Measurements from ENCODE around the gene DHX32. TPM values are rescaled to one million over a fixed set of nuclear protein-coding genes. Genes with fewer than 3 reads are reported as not detected.

Gene DHX32
- total RNA-seq, 1 experiment from 2014 or later: 32.2 TPM

DNA sequence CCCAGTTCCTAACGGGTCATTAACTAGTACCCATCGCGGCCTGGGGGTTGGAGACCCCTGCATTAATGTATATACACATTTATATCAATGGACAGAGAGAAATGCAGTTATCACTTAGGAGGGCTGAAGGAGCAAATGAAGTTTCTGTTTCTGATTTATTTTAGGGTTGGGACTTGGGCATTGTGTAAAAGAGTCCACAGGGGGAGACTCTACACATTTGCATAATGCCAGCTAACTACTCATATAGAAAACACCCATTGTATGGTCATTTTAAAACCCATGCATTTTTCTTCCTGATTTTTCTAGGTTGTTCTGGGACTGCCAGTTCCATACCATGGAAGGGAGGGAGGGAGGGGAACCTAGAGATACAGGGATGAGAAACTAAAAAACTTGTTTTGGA is 34.2 kb downstream of the DHX32 start:
- TF ChIP-seq, protein P1, sequence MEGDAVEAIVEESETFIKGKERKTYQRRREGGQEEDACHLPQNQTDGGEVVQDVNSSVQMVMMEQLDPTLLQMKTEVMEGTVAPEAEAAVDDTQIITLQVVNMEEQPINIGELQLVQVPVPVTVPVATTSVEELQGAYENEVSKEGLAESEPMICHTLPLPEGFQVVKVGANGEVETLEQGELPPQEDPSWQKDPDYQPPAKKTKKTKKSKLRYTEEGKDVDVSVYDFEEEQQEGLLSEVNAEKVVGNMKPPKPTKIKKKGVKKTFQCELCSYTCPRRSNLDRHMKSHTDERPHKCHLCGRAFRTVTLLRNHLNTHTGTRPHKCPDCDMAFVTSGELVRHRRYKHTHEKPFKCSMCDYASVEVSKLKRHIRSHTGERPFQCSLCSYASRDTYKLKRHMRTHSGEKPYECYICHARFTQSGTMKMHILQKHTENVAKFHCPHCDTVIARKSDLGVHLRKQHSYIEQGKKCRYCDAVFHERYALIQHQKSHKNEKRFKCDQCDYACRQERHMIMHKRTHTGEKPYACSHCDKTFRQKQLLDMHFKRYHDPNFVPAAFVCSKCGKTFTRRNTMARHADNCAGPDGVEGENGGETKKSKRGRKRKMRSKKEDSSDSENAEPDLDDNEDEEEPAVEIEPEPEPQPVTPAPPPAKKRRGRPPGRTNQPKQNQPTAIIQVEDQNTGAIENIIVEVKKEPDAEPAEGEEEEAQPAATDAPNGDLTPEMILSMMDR (IDR thresholded peaks at IDR 0.05; ENCODE audit: unreplicated experiment): no peak
- Mint-ChIP-seq H3K27me3 (ENCODE audit: unreplicated experiment) (no peaks in the 10 kb centered on the region), H3K4me3 (ENCODE audit: low read depth, unreplicated experiment) (no peak overlapping the region), H3K27ac (ENCODE audit: unreplicated experiment) (no peak overlapping the region), H3K36me3 (ENCODE audit: insufficient read depth, unreplicated experiment) (peaks cover 21% of the 10 kb centered on the region), H3K9me3 (ENCODE audit: low read depth, unreplicated experiment) (no peaks in the 10 kb centered on the region), H3K4me1 (ENCODE audit: low read depth, unreplicated experiment) (no peaks in the 10 kb centered on the region)
- BruUV-seq (replicated peaks): no TSS peak
- CTCF ChIA-PET: no interaction called here
- intact Hi-C loops (cut with micrococcal nuclease; ENCODE audit: unreplicated experiment): no loop called here
- no peak for DNase-seq

GRCh38 chr10:125845617-125846016 is 35.5 kb downstream of the DHX32 start:
- TF ChIP-seq, protein P1 (IDR thresholded peaks at IDR 0.05; ENCODE audit: unreplicated experiment): no peak
- H3K36me3 Mint-ChIP-seq (ENCODE audit: insufficient read depth, unreplicated experiment): peaks cover 17% of the 10 kb centered on the region
- H3K4me3 Mint-ChIP-seq (ENCODE audit: low read depth, unreplicated experiment): no peak overlapping the region
- no peaks in the 10 kb centered on the region for H3K4me1 Mint-ChIP-seq (ENCODE audit: low read depth, unreplicated experiment)
- H3K27me3 Mint-ChIP-seq (ENCODE audit: unreplicated experiment): no peaks in the 10 kb centered on the region
- intact Hi-C loops (cut with micrococcal nuclease; ENCODE audit: unreplicated experiment): no loop called here
- H3K9me3 Mint-ChIP-seq (ENCODE audit: low read depth, unreplicated experiment): no peaks in the 10 kb centered on the region
- no peak overlapping the region for H3K27ac Mint-ChIP-seq (ENCODE audit: unreplicated experiment)
- CTCF ChIA-PET: no interaction called here
- DNase-seq: no peak
- no TSS peak for BruUV-seq (replicated peaks)

- no TSS peak for BruUV-seq (replicated peaks)
- intact Hi-C loops (cut with micrococcal nuclease; ENCODE audit: unreplicated experiment): no loop called here
- Mint-ChIP-seq H3K9me3 (ENCODE audit: low read depth, unreplicated experiment) (no peaks in the 10 kb centered on the region), H3K36me3 (ENCODE audit: insufficient read depth, unreplicated experiment) (peaks cover 11% of the 10 kb centered on the region), H3K4me1 (ENCODE audit: low read depth, unreplicated experiment) (no peaks in the 10 kb centered on the region), H3K4me3 (ENCODE audit: low read depth, unreplicated experiment) (no peak overlapping the region), H3K27me3 (ENCODE audit: unreplicated experiment) (no peaks in the 10 kb centered on the region), H3K27ac (ENCODE audit: unreplicated experiment) (no peak overlapping the region)
- CTCF ChIA-PET: no interaction called here
- DNase-seq: no peak
- TF ChIP-seq, protein P1 (IDR thresholded peaks at IDR 0.05; ENCODE audit: unreplicated experiment): no peak
Observed at GRCh38 chr10:125844751-125845221, 36.3 kb downstream of the DHX32 start.

- BruUV-seq (replicated peaks): no TSS peak
- H3K27me3 Mint-ChIP-seq (ENCODE audit: unreplicated experiment): no peaks in the 10 kb centered on the region
- intact Hi-C loops (cut with micrococcal nuclease; ENCODE audit: unreplicated experiment): no loop called here
- H3K27ac Mint-ChIP-seq (ENCODE audit: unreplicated experiment): no peak overlapping the region
- CTCF ChIA-PET: no interaction called here
- H3K9me3 Mint-ChIP-seq (ENCODE audit: low read depth, unreplicated experiment): no peaks in the 10 kb centered on the region
- TF ChIP-seq, protein P1 (IDR thresholded peaks at IDR 0.05; ENCODE audit: unreplicated experiment): no peak
- no peak for DNase-seq
- H3K4me1 Mint-ChIP-seq (ENCODE audit: low read depth, unreplicated experiment): no peaks in the 10 kb centered on the region
- H3K36me3 Mint-ChIP-seq (ENCODE audit: insufficient read depth, unreplicated experiment): peaks cover 21% of the 10 kb centered on the region
- H3K4me3 Mint-ChIP-seq (ENCODE audit: low read depth, unreplicated experiment): no peak overlapping the region
Observed at GRCh38 chr10:125843603-125844329, 37.3 kb downstream of the DHX32 start.
